ENCODE measurements around the gene SCFD2. TPM values are rescaled to one million over a fixed set of nuclear protein-coding genes. Genes with fewer than 3 reads are reported as not detected.

SCFD2 gene
- total and polyA plus RNA-seq, 2 of the 8 experiments (the other 6 are each of a cell fraction or from before 2014, with no cell fraction given) = 6.2 to 10.2 TPM

DNA sequence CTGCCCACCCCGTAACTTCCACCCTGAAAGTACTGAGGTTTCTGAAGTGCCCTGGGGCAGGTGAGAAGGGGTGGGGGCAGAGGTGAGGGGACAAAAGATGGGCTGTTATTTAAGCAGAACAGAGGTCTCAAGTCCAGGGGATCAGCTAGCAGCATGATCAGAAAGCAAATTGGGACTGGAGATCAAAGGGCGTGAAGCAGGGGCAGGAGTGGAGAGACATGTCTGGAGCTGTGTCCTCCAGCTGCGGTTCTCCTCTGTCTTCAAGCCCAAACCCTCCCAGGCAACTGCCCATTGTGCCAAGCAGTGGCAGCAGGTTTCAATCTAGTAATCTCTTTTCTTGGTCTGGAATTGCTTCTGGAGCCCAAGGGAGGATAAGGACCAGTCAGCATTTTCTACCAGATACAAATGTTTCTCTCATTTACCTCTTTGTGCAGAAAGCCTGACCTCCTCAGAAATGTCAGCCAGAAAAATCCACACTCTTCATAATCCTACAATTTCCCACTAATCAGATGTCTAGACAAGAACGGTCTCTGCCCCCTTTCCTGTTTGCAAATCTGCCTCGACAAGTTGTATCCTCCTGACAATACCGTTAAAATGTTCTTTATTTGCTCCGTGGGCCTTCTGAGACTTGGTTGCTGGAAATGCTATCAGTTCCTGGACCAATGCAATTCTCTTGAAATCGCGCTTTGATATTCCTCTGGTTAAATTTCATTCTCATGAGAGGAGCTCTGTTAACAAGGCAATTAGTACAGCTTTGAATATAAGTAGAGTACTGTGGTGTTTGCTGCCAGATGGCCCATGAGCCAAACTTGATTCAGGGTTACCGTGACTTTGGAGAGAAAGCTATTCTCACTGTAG is 526.9 kb downstream of the SCFD2 start:
- H4K91ac ChIP-seq (replicated peaks; ENCODE audit: insufficient read length, low read length) = peak overlapping the region; percentile 86
- H4K20me1 ChIP-seq (replicated peaks in 1 of 2; ENCODE audit: control insufficient read depth in 1 of 2, insufficient read depth in 2 of 2, low read length in 2 of 2) = no peaks in the 10 kb centered on the region
- H3K36me3 ChIP-seq (ENCODE audit: control insufficient read depth in 2 of 4, insufficient read depth in 4 of 4, low read length in 3 of 4) = no peaks in the 10 kb centered on the region
- ChIA-PET CTCF (ENCODE audit: partially characterized antibody) (interaction anchor here (1.2 to 2.6 kb wide), 5 partner anchors 8 to 144 kb away, joined by 3 to 10 read pairs (median 3); no protein-coding TSS in a partner anchor), POLR2A (ENCODE audit: partially characterized antibody) (interaction anchor here (1.1 to 15.2 kb wide), 6 partner anchors 8 to 126 kb away, joined by 3 to 165 read pairs (median 5); partner anchors contain the start of gene RASL11B)
- H3K4ac ChIP-seq (replicated peaks; ENCODE audit: insufficient read length, low read depth, low read length) = peak overlapping the region; percentile 63
- peak overlapping the region; percentile 95; the same call in 1 of the 2 replicates for H2BK12ac ChIP-seq (ENCODE audit: low read depth, low read length)
- FAIRE-seq (no peak), DNase-seq (ENCODE audit: low read depth in 1 of 2, low spot score in 2 of 2) (no peak)
- H3K27me3 ChIP-seq (replicated peaks in 1 of 4; ENCODE audit: control insufficient read depth in 3 of 4, extremely low read depth in 1 of 4, insufficient read depth in 3 of 4, low read length in 3 of 4) = no peaks in the 10 kb centered on the region
- H4K8ac ChIP-seq (ENCODE audit: extremely low read depth, insufficient read depth, low read length) = no peak overlapping the region
- H2AFZ ChIP-seq (ENCODE audit: low read length) = no peak overlapping the region
- peak overlapping the region; percentile 77; the same call in 1 of the 2 replicates for H2AK5ac ChIP-seq (ENCODE audit: low read depth, low read length)
- H3K9ac ChIP-seq (replicated peaks in 1 of 4; ENCODE audit: extremely low read depth in 1 of 4, low read depth in 3 of 4, low read length in 3 of 4) = no peak overlapping the region
- peaks cover 7 to 25% (median 20%) of the 10 kb centered on the region in 4 experiments for H3K4me1 ChIP-seq (replicated peaks in 1 of 4; ENCODE audit: control insufficient read depth in 3 of 4, insufficient read depth in 4 of 4, low read length in 3 of 4)
- H3K9me3 ChIP-seq (ENCODE audit: insufficient read depth in 2 of 2, low read depth in 1 of 2, low read length in 1 of 2) = no peaks in the 10 kb centered on the region
- H3K56ac ChIP-seq (replicated peaks; ENCODE audit: insufficient read length, low read depth, low read length) = no peak overlapping the region
- no peak overlapping the region for H3K4me3 ChIP-seq (ENCODE audit: extremely low read depth in 1 of 4, insufficient read depth in 2 of 4, low read depth in 3 of 4, low read length in 4 of 4)
- WGBS, 2 experiments (ENCODE audit: extremely low coverage in 1 of 2, insufficient coverage in 1 of 2, insufficient read length in 1 of 2, insufficient replicate concordance in 2 of 2, low coverage in 1 of 2, low lambda C conversion rate in 2 of 2, missing lambda C conversion rate in 1 of 2) = 93% methylated on average over 10 of the region's 10 CpGs; no CpG with 5 or more reads in 1 of the 2 experiments
- H4K5ac ChIP-seq (ENCODE audit: insufficient read length, low read depth, low read length) = no peak overlapping the region
- H3K27ac ChIP-seq (ENCODE audit: low read depth, low read length) = no peak overlapping the region
- no peaks in the 10 kb centered on the region for H3K79me2 ChIP-seq (ENCODE audit: control insufficient read depth in 1 of 2, insufficient read depth in 2 of 2, low read length in 2 of 2)
- no peak overlapping the region for H3K23ac ChIP-seq (ENCODE audit: insufficient read length)
- H3K4me2 ChIP-seq (ENCODE audit: insufficient read depth in 1 of 2, low read depth in 2 of 2, low read length in 2 of 2) = no peak overlapping the region
- no peaks in the 10 kb centered on the region for H3K23me2 ChIP-seq (ENCODE audit: low read depth, low read length)
- H3K18ac ChIP-seq (ENCODE audit: extremely low read depth, low read length) = peak overlapping the region; percentile 55; the same call in 1 of the 2 replicates
- H2BK120ac ChIP-seq (replicated peaks; ENCODE audit: low read depth, low read length) = peak overlapping the region; percentile 59
- peak overlapping the region; percentile 79; the same call in 1 of the 2 replicates for H2BK5ac ChIP-seq (ENCODE audit: low read depth, low read length)
- no peaks in the 10 kb centered on the region for H3K79me1 ChIP-seq (ENCODE audit: low read depth, low read length)
- H2BK20ac ChIP-seq (ENCODE audit: low read length) = peak overlapping the region; percentile 94
- H2BK15ac ChIP-seq (ENCODE audit: low read length) = no peak overlapping the region
- no peak overlapping the region for H3K14ac ChIP-seq (ENCODE audit: insufficient read length)
- no peak for TF ChIP-seq ATF3 (IDR thresholded peaks at IDR 0.05; ENCODE audit: insufficient read depth, low read depth, low read length)
- TF ChIP-seq KDM1A (IDR thresholded peaks at IDR 0.05; ENCODE audit: borderline replicate concordance, low read length) = no peak
- no peak for TF ChIP-seq CTBP2 (IDR thresholded peaks at IDR 0.05; ENCODE audit: borderline replicate concordance, insufficient read depth, insufficient read length, low read length)
- TF ChIP-seq NANOG (IDR thresholded peaks at IDR 0.05; ENCODE audit: insufficient read depth, low read depth, low read length, poor library complexity, severe bottlenecking) = no peak
- TF ChIP-seq TEAD4 (IDR thresholded peaks at IDR 0.05; ENCODE audit: low read depth, low read length) = no peak
- no peak for TF ChIP-seq RXRA (IDR thresholded peaks at IDR 0.05; ENCODE audit: insufficient read depth, low read depth, low read length)
- no peak for TF ChIP-seq MAFK (IDR thresholded peaks at IDR 0.05; ENCODE audit: low read depth, low read length)
- no peak for TF ChIP-seq POU5F1 (IDR thresholded peaks at IDR 0.05; ENCODE audit: low read depth, low read length)
- no peak for TF ChIP-seq HDAC6 (IDR thresholded peaks at IDR 0.05; ENCODE audit: low read depth, low read length)
- no peak for TF ChIP-seq JUND (IDR thresholded peaks at IDR 0.05; ENCODE audit: low read length)
- no peak for TF ChIP-seq YY1 (IDR thresholded peaks at IDR 0.05; ENCODE audit: low read depth, low read length)

Measured in H1 (cell line).